ENCODE data around the gene C14orf39.

- TF ChIP-seq CTCF (IDR thresholded peaks at IDR 0.05) (no peak), POLR2A (IDR thresholded peaks at IDR 0.05) (no peak)
Measured at GRCh38 chr14:60487211-60487610, 1.3 kb upstream of the C14orf39 start.

Measured in Peyer's patch (tissue), 4 donors.